PC-9 (cell line): ENCODE data around the gene DRAXIN. TPM values are rescaled to one million over a fixed set of nuclear protein-coding genes. Genes with fewer than 3 reads are reported as not detected.

Experiments
- BruUV-seq: library from RNA; stranded (reverse); fragments of 400-500 nt; replicated peaks from 2 replicates; lab custom pipeline; 2021; lab: Mats Ljungman, UMichigan
- CTCF ChIA-PET: fragments of 300-600 bp; sonication (Branson Sonifier 250); formaldehyde crosslinking; loops from one replicate; lab custom pipeline; 2022; ENCODE audit warnings: antibody characterized with exemption; lab: Charles Lee
- POLR2A ChIA-PET: fragments of 300-600 bp; sonication (Branson Sonifier 250); formaldehyde crosslinking; loops from one replicate; lab custom pipeline; 2022; ENCODE audit warnings: antibody characterized with exemption; ENCODE audit not compliant: unreplicated experiment; lab: Charles Lee
- DNase-seq, 2 experiments: peaks; one replicate each; pipeline versions ENCODE4 v3.0.0 to v3.0.0-alpha.2; 2015 to 2022; ENCODE audit warnings: mixed read lengths in 1 of 2
- H2AFZ ChIP-seq: fragments of 200-600 bp; sonication (generic); 2 replicates; pipeline ENCODE4 v1.8.1; 2017; ENCODE audit warnings: antibody characterized with exemption
- H3F3A ChIP-seq: fragments of 200-600 bp; sonication (generic); 2 replicates; pipeline ENCODE4 v1.8.1; 2017; ENCODE audit warnings: antibody characterized with exemption, mild to moderate bottlenecking, low read depth; ENCODE audit not compliant: insufficient read depth
- H3K27ac ChIP-seq: fragments of 200-600 bp; sonication (generic); 2 replicates; pipeline ENCODE4 v1.6.1; 2016; ENCODE audit warnings: mixed run types
- H3K27me3 ChIP-seq: fragments of 200-600 bp; sonication (generic); 2 replicates; pipeline ENCODE4 v1.6.1; 2016; ENCODE audit warnings: low read depth, mixed run types; ENCODE audit not compliant: insufficient read depth
- H3K36me3 ChIP-seq: fragments of 200-600 bp; sonication (generic); 2 replicates; pipeline ENCODE4 v1.6.1; 2016; ENCODE audit warnings: low read depth, mixed run types
- H3K4me1 ChIP-seq: fragments of 200-600 bp; sonication (generic); replicated peaks from 2 replicates; pipeline ENCODE4 v1.6.1; 2016; ENCODE audit warnings: mixed run types; ENCODE audit not compliant: insufficient read depth
- H3K4me2 ChIP-seq: fragments of 200-600 bp; sonication (generic); 2 replicates; pipeline ENCODE4 v1.6.1; 2017; ENCODE audit warnings: mixed run types
- H3K4me3 ChIP-seq: fragments of 200-600 bp; sonication (generic); 2 replicates; pipeline ENCODE4 v1.6.1; 2016; ENCODE audit warnings: mixed run types
- H3K79me2 ChIP-seq: fragments of 200-600 bp; sonication (generic); 2 replicates; pipeline ENCODE4 v1.6.1; 2017; ENCODE audit warnings: low read depth, mixed run types
- H3K9me2 ChIP-seq: fragments of 200-600 bp; sonication (generic); 2 replicates; pipeline ENCODE4 v1.8.1; 2017; ENCODE audit warnings: mild to moderate bottlenecking; ENCODE audit not compliant: insufficient read depth
- H3K9me3 ChIP-seq: fragments of 200-600 bp; sonication (generic); 2 replicates; pipeline ENCODE4 v1.8.1; 2016; ENCODE audit warnings: low read depth; ENCODE audit not compliant: insufficient read depth
- H4K20me1 ChIP-seq: fragments of 200-600 bp; sonication (generic); 2 replicates; pipeline ENCODE4 v1.8.1; 2017; ENCODE audit not compliant: insufficient read depth
- CTCF ChIP-seq: fragments of 200-600 bp; sonication (generic); conservative IDR thresholded peaks from 2 replicates; pipeline ENCODE4 v1.6.1; 2017; ENCODE audit warnings: mixed run types, antibody characterized with exemption, mild to moderate bottlenecking, moderate library complexity
- EZH2 ChIP-seq: fragments of 200-600 bp; sonication (generic); IDR thresholded peaks from 2 replicates; pipeline ENCODE4 v1.8.0; 2017; ENCODE audit warnings: antibody characterized with exemption, low read depth
- intact Hi-C: fragments of 100-400 bp; cut with micrococcal nuclease; formaldehyde crosslinking; loops from one replicate; pipeline ENCODE4 v1.10.0; 2022; ENCODE audit not compliant: unreplicated experiment
- total RNA-seq: library from RNA; stranded (reverse); gene quantifications from 2 replicates; pipeline ENCODE4 v1.2.3, GENCODE V29; 2021

Gene DRAXIN
- total RNA-seq, 1 experiment from 2014 or later: not detected

GRCh38 chr1:11700601-11701467, 9.3 kb downstream of the DRAXIN start:
- no peak overlapping the region for H3K4me3 ChIP-seq
- no peaks in the 10 kb centered on the region for H3K79me2 ChIP-seq
- H3K4me1 ChIP-seq: no peaks in the 10 kb centered on the region
- H3K4me2 ChIP-seq: no peak overlapping the region
- BruUV-seq: no TSS peak
- ChIA-PET POLR2A (no interaction called here), CTCF (no interaction called here)
- H3K27ac ChIP-seq: no peak overlapping the region
- no peaks in the 10 kb centered on the region for H4K20me1 ChIP-seq
- H2AFZ ChIP-seq: no peak overlapping the region
- H3K9me3 ChIP-seq: no peaks in the 10 kb centered on the region
- no peak for DNase-seq
- no peaks in the 10 kb centered on the region for H3K36me3 ChIP-seq
- intact Hi-C loops: no loop called here
- H3K9me2 ChIP-seq: no peaks in the 10 kb centered on the region
- peaks cover 26% of the 10 kb centered on the region for H3K27me3 ChIP-seq
- H3F3A ChIP-seq: no peaks in the 10 kb centered on the region
- TF ChIP-seq CTCF (no peak), EZH2 (no peak)

- Histone ChIP-seq H3K4me3 (no peak overlapping the region), H3K79me2 (no peaks in the 10 kb centered on the region), H3K4me1 (no peaks in the 10 kb centered on the region), H3K9me3 (no peaks in the 10 kb centered on the region), H3F3A (no peaks in the 10 kb centered on the region), H3K4me2 (no peak overlapping the region), H4K20me1 (no peaks in the 10 kb centered on the region), H3K9me2 (no peaks in the 10 kb centered on the region), H3K27ac (no peak overlapping the region), H3K36me3 (no peaks in the 10 kb centered on the region), H2AFZ (no peak overlapping the region), H3K27me3 (peaks cover 26% of the 10 kb centered on the region)
- intact Hi-C loops: no loop called here
- no peak for TF ChIP-seq CTCF
- TF ChIP-seq EZH2: no peak
- BruUV-seq: no TSS peak
- ChIA-PET CTCF (no interaction called here), POLR2A (no interaction called here)
- DNase-seq: no peak
These were observed 10.0 kb downstream of the DRAXIN start for GRCh38 chr1:11701551-11701961.

- Histone ChIP-seq H3K9me3 (no peaks in the 10 kb centered on the region), H2AFZ (no peak overlapping the region), H3K4me2 (no peak overlapping the region), H3K9me2 (no peaks in the 10 kb centered on the region), H4K20me1 (no peaks in the 10 kb centered on the region), H3K4me3 (no peak overlapping the region), H3K79me2 (no peaks in the 10 kb centered on the region), H3F3A (peaks cover under 1% of the 10 kb centered on the region; the same call in 1 of the 2 replicates), H3K4me1 (no peaks in the 10 kb centered on the region), H3K27me3 (peaks cover 26% of the 10 kb centered on the region), H3K27ac (no peak overlapping the region), H3K36me3 (no peaks in the 10 kb centered on the region)
- ChIA-PET CTCF (no interaction called here), POLR2A (no interaction called here)
- TF ChIP-seq CTCF (no peak), EZH2 (no peak)
- BruUV-seq: no TSS peak
- intact Hi-C loops: no loop called here
- no peak for DNase-seq
These were observed 10.7 kb downstream of the DRAXIN start for GRCh38 chr1:11701981-11702803.
